ENCODE data around the gene GFRA4.

Gene GFRA4

DNA sequence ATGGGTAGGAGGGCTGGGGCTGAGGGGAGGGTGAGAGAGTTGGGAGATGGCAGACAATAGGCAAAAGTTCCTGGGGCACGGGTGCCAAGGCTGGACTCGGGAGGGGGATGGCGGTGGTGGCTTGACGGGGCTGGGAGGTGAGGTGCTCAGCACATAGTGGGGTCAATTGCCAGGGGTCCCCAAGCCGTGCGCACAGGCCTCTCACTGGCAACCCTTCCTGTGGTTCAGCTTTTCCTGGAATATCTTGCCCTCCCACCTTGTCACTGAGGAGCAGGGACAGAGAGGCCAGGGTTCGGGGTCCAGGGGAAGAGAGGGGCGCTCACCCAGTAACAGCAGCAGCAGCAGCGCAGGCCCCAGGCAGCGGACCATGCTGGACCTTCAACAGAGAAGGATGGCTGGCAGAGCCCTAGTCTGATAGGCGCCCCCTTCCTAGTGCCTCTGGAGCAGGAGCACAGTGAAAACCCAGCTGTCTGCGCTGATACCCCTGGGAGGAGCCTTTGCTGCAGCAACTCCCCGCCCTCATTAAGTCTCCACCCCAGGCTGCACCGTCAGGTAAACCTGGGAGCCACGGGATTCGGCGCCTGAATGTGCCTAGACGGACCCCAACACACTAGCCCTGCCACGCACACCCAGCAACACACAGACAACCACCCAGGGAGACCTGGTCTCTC lies at the start of gene GFRA4:
Gene GFRA4 (minus strand): TSS at position 369 of the 671 bp plus-strand sequence. CDS start 0 bp downstream, at position 369.
- no peak for DNase-seq (ENCODE audit: low read depth)

DNA sequence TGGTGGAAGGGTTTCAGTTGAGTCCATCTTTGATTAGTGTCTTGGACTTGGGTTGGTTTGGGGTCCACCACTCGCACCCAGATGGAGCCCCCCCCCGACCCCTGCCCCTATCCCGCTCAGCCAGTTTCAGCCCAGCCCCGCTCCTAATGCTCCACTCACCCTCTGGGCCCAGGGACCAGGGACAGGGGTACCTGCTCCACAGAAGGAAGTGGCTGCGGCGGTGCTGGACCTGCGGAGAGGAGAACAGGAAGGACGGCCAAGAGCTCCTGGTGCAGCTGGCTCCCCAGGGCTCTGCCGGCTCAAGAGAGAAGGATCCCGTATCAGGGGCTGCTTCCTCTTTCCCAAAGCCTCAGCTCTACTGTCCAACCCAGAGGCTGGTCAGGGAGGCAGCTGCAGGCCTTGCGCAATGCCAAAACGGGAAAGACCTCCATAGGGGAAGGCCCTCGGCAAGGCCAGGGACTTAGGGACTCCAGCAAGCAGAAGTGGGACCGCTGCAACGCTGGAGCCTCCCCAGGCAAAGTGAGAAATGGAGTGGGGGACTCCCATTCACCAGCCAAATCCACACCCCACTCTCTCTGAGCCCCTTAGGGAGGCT lies 49.2 kb upstream of the GFRA4 start, which contains the start of gene SIGLEC1:
Gene SIGLEC1 (minus strand): TSS at position 322 of the 595 bp plus-strand sequence. CDS start 5,472 bp downstream, outside the sequence.
- no peak for DNase-seq (ENCODE audit: low read depth)

DNA sequence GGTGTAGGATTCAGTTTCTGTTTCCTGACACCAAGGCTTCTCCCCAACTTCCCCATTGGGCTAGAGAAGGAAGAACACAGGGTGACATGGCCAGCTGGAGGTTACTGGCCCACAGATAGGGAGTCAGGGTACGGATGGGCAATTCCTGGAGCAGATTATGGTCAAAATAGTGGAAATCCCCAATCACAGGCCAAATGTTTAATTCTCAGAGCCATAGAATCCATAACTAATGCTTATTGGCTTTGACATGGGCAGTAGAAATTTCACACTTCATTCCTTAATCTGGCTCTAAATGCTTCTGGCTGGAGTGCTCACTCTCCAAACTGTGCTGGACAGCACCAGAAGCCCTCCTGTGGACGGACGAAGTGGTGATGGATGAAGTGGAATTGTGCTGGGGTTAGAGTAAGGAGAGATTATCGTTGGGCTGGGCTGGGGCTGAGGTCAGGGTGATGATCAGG lies 48.3 kb upstream of the GFRA4 start:
- DNase-seq (ENCODE audit: low read depth): no peak

- peak; percentile 57 for DNase-seq (ENCODE audit: low read depth)
Measured at GRCh38 chr20:3710703-3711483, 47.7 kb upstream of the GFRA4 start.

GRCh38 chr20:3710011-3710466 lies 46.8 kb upstream of the GFRA4 start:
- DNase-seq (ENCODE audit: low read depth): no peak

GRCh38 chr20:3707508-3707899 lies 44.3 kb upstream of the GFRA4 start:
- DNase-seq (ENCODE audit: low read depth): no peak

- no peak for DNase-seq (ENCODE audit: low read depth)
Measured at GRCh38 chr20:3706774-3707507, 43.7 kb upstream of the GFRA4 start.

DNA sequence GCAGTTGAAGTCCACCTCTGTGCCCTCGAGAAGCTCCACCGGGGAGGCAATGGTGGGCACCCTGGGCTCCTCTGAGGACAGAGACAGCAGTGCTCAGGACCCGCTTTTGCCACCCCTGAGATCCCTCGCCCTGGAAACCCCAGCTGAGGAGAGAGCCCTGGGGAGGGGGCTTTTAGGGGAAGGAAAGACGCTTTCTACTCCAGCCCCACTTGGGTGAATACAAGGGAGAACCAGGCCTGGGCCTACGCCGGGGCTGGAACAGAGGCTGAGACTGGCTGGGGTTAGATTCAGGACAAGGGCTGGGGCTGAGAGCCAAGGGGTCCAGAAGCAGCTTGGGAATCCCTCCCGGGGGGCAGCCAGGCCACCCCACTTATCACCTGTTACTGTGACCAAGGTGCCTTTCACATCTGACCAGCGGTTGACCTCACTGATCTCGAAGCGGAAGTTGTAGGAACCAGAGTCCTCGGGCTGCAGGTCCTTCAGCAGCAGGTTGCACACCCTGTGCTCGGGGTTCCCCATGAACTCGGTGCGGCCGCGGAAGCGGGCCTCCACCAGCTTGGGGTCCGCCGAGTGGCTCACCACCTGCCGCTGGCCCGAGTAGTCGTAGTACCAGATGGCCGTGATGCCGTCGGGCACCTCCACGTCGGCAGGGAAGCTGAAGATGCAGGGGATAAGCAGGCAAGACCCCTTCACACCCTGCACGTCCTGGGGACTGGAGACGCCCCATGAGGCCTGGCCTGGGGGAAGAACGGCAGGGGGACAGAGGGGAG lies 43.0 kb upstream of the GFRA4 start:
- no peak for DNase-seq (ENCODE audit: low read depth)

- DNase-seq (ENCODE audit: low read depth): no peak
Measured at GRCh38 chr20:3705491-3705969, 42.3 kb upstream of the GFRA4 start.

DNA sequence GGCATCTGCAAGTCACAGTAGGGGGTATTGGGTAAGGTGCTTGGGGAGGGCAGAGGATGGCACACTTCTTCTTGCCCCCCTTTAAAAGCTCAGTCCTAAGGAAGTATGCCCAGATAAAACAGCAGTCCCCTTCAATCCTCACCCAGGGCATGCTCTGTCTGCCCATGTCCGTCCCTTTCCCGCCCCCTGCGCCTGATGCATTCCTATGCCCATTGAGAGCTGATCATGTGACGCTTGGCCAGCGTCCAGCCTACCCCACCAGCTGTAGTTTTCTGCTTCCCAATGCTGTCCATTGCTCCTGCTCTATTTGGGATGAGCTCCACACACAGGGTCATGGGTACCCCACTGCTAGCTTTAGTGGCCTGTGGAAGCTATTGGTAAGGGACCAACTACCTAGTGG lies 40.9 kb upstream of the GFRA4 start:
- no peak for DNase-seq (ENCODE audit: low read depth)

DNA sequence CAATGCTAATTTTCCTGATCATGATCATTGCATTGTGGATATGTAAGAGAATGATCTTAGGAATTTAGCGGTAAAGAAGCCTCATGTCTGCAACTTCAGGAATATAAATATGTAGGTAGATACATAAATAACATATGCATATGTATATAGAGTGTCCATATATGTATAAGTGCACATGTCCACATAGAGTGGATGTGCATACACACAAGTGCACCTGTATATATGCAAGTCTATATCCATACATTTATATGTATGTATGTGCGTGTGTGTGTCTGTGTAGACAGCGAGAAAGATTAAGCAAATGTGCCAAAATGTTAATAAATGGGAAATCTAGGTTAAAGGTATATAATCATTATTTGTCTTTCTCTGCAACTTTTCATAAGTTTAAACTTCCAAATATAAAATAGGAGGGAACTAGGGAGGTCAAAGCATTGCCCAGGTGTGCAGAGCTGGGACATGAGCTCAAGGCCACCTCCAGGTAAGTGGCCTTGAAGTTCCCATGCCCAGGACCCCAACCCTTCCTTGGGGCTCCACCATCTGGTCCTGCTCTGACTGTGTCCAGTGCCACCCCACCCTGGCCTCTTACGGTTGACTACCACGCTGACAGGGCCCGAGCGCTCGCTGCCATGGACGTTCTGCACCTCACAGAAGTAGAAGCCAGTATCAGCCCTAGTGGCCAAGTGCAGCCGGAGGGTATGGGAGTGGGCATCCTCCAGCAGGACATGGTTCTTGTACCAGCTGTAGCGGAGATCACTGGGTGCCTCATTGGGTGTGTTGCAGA lies 39.6 kb upstream of the GFRA4 start:
- no peak for DNase-seq (ENCODE audit: low read depth)

GRCh38 chr20:3701061-3701998 lies 38.1 kb upstream of the GFRA4 start:
- no peak for DNase-seq (ENCODE audit: low read depth)

DNA sequence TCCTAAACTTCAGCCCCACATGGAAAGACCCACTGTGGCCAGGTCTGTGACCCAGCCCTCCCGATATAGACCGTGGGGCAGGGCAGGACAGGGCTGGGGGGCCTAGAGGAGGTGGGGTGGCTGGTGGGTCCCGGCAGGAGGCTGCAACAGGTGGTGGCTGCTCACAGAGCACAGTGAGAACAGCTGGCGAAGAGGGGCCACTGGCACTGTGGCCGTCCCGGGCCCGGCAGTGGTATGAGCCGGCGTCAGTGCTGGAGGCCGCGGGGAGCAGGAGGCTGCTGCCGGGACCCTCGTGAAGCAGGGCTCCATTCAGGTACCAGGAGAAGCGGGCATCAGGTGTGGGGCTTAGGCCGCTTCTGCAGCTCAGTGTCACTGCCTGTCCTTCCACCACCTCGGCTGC lies 35.8 kb upstream of the GFRA4 start:
- DNase-seq (ENCODE audit: low read depth): no peak

- DNase-seq (ENCODE audit: low read depth): no peak
Measured at GRCh38 chr20:3698591-3699001, 35.4 kb upstream of the GFRA4 start.

DNA sequence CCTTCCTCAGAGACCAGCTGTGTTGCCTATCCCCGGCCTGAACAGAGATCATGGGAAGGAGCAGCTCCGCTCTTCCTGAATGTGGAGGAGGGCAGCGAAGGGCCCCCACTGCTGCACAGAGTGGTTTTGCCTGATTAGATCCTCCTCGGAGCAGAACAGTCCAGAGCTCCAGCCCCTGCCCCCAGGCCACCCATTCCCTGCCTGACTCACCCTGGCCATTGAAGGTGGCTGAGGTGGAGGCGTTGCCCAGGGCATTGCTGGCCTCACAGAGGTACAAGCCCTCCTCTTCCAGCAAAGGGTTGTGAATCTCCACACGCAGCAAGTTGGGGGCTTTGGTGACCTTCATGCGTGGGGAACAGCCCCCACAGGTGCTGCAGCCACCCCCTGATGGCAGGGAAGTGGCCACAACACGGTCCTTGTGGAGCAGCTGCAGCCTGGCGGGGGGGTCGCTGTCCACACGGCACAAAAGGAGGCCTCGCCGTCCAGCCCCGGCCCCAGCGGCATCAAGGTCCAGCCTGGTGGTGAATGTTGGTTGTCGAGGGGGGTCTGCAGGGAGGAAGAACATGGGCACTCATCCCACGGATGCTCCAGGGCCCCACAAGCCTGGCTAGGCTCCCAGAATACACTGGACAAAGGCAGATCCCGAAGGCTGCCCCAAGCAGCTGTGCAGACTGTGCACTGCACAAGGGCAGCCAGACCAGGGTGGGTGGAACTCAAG lies 34.5 kb upstream of the GFRA4 start:
- DNase-seq (ENCODE audit: low read depth): peak; percentile 19

DNA sequence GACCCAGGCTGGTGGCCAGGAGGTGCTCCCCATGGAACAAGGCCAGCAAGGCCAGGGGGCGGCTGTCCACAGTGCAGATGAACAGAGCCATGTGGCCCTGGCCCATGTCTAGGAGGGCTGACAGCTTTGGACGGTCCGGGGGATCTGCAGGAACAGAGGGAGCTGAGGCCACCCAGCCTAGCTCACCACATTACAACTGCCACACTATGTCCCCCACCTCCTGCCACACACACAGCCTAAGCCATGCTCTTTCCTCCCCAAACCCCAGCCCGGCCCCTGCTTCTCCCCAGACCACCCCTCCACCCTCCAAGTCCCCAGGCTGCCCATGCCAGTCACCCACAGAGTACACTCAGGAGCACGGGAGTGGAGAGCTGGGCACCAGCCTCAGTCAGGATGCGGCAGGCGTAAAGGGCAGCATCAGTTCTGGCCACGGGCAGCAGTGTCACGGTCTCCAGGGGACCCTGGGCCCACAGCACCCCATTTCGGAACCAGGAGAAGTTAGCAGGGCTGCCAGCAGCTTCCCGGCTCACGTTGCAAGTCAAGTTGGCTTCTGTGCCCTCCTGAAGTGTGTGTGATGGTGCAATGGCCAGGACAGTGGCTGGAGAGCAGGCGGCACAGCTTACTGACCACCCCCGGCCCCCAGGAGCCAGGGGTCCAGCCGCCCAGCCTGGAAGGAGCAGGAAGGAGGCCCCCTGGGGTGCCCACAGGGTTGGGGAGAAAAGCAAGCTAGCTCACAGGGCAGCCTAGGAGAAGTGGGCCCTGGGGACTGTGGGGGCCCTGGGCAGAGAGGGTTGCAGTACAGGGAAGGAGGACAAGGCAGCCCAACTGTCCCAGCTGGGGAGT lies 33.8 kb upstream of the GFRA4 start:
- no peak for DNase-seq (ENCODE audit: low read depth)

DNA sequence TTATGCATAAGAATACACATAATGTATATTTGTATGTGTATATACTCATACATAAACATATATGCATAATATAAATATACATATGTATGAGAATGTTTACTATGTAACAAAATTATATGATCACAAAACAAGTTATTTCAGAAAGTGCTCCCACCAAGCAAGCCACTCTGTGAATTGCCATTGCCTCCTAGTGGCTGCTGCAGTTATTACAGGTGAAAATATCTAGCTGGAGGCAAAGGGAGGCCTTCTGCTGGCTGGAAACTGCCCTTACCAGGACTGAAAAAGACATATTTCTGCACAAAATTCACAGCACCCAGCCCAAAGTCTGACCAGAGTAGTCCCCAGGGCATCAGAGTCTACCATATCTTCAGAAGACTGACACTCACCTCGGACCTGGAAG lies 33.0 kb upstream of the GFRA4 start:
- DNase-seq (ENCODE audit: low read depth): no peak

GRCh38 chr20:3694864-3695263 lies 31.7 kb upstream of the GFRA4 start:
- no peak for DNase-seq (ENCODE audit: low read depth)
